IMR-90 (cell line): ENCODE results near the gene PLCB4. TPM values are rescaled to one million over a fixed set of nuclear protein-coding genes. Genes with fewer than 3 reads are reported as not detected.

Source experiments
- ATAC-seq: fragments of 200-7000 bp; cut with Tn5 transposase; 2 replicates; pipeline ENCODE4 v1.9.1; 2020; ENCODE audit warnings: low read depth, mild to moderate bottlenecking, moderate library complexity
- BruUV-seq: library from RNA; stranded (reverse); fragments of 400-500 nt; replicated peaks from 2 replicates; lab custom pipeline; 2021; lab: Mats Ljungman, UMichigan
- CTCF ChIA-PET: fragments of 300-600 bp; formaldehyde crosslinking; extraction: SDS; loops from one replicate; lab custom pipeline; 2021; ENCODE audit warnings: antibody characterized with exemption; lab: Yijun Ruan, JAX
- POLR2A ChIA-PET: fragments of 300-600 bp; sonication (Branson Sonifier 250); formaldehyde crosslinking; loops from one replicate; lab custom pipeline; 2022; ENCODE audit warnings: antibody characterized with exemption; ENCODE audit not compliant: unreplicated experiment; lab: Charles Lee
- DNase-seq: peaks from one replicate; pipeline ENCODE4 v3.0.0; 2013
- H2AFZ ChIP-seq: replicated peaks from 2 replicates; pipeline ENCODE3; 2013; ENCODE audit warnings: low read length, mild to moderate bottlenecking; ENCODE audit not compliant: poor library complexity
- H2AK5ac ChIP-seq: 2 replicates; pipeline ENCODE4 v1.6.1; 2013; ENCODE audit warnings: low read depth, low read length, inconsistent platforms
- H2AK9ac ChIP-seq: replicated peaks from 2 replicates; pipeline ENCODE3; 2013; ENCODE audit warnings: mild to moderate bottlenecking, low read depth, low read length, moderate library complexity; ENCODE audit not compliant: poor library complexity
- H2BK120ac ChIP-seq: 2 replicates; pipeline ENCODE4 v1.6.1; 2013; ENCODE audit warnings: low read depth, low read length, inconsistent platforms
- H2BK15ac ChIP-seq: 3 replicates; pipeline ENCODE4 v1.6.1; 2013; ENCODE audit warnings: low read depth, low read length, inconsistent platforms
- H2BK20ac ChIP-seq: 2 replicates; pipeline ENCODE4 v1.6.1; 2013; ENCODE audit warnings: low read depth, mild to moderate bottlenecking, inconsistent platforms, low read length, moderate library complexity
- H2BK5ac ChIP-seq: 2 replicates; pipeline ENCODE4 v1.6.1; 2013; ENCODE audit warnings: mild to moderate bottlenecking, low read depth, low read length, inconsistent platforms; ENCODE audit not compliant: poor library complexity, severe bottlenecking
- H3K14ac ChIP-seq: replicated peaks from 2 replicates; pipeline ENCODE4 v1.6.1; 2013; ENCODE audit warnings: low read depth, low read length, inconsistent platforms
- H3K18ac ChIP-seq: 2 replicates; pipeline ENCODE4 v1.6.1; 2013; ENCODE audit warnings: low read depth, low read length, control low read depth
- H3K23ac ChIP-seq: 2 replicates; pipeline ENCODE4 v1.6.1; 2013; ENCODE audit warnings: low read depth, low read length, inconsistent platforms
- H3K27ac ChIP-seq: 2 replicates; pipeline ENCODE4 v1.5.1; 2013; ENCODE audit warnings: mild to moderate bottlenecking, control low read depth, low read length; ENCODE audit not compliant: insufficient read depth
- H3K27me3 ChIP-seq: 2 replicates; pipeline ENCODE4 v1.6.1; 2013; ENCODE audit warnings: low read length; ENCODE audit not compliant: control insufficient read depth, insufficient read depth
- H3K36me3 ChIP-seq: 2 replicates; pipeline ENCODE4 v1.6.1; 2013; ENCODE audit warnings: low read length, mixed read lengths; ENCODE audit not compliant: control insufficient read depth, insufficient read depth
- H3K4ac ChIP-seq: 2 replicates; pipeline ENCODE4 v1.6.1; 2013; ENCODE audit warnings: low read depth, low read length, inconsistent platforms
- H3K4me1 ChIP-seq: 2 replicates; pipeline ENCODE4 v1.6.1; 2013; ENCODE audit warnings: low read length, mixed read lengths; ENCODE audit not compliant: control insufficient read depth, insufficient read depth
- H3K4me2 ChIP-seq: 2 replicates; pipeline ENCODE4 v1.6.1; 2013; ENCODE audit warnings: low read depth, mild to moderate bottlenecking, control low read depth, low read length, moderate library complexity
- H3K4me3 ChIP-seq: 2 replicates; pipeline ENCODE4 v1.5.1; 2013; ENCODE audit warnings: low read depth, mild to moderate bottlenecking, control low read depth, low read length, moderate library complexity; ENCODE audit not compliant: insufficient read depth
- H3K56ac ChIP-seq: 2 replicates; pipeline ENCODE4 v1.6.1; 2013; ENCODE audit warnings: low read length, inconsistent platforms; ENCODE audit not compliant: insufficient read depth; ENCODE audit errors: extremely low read depth
- H3K79me1 ChIP-seq, 2 experiments: 2 replicates each; pipeline ENCODE4 v1.6.1; 2013; ENCODE audit warnings: low read length in 2 of 2, inconsistent platforms in 1 of 2, low read depth in 1 of 2
- H3K9ac ChIP-seq: 2 replicates; pipeline ENCODE4 v1.6.1; 2013; ENCODE audit warnings: low read depth, low read length, control low read depth
- H3K9me1 ChIP-seq: 2 replicates; pipeline ENCODE4 v1.6.1; 2013; ENCODE audit warnings: low read length, inconsistent platforms; ENCODE audit not compliant: insufficient read depth
- H3K9me3 ChIP-seq: 2 replicates; pipeline ENCODE4 v1.6.1; 2013; ENCODE audit warnings: low read length; ENCODE audit not compliant: control insufficient read depth, insufficient read depth
- H4K20me1 ChIP-seq: 2 replicates; pipeline ENCODE4 v1.6.1; 2013; ENCODE audit warnings: low read length, inconsistent platforms; ENCODE audit not compliant: insufficient read depth
- H4K5ac ChIP-seq: 2 replicates; pipeline ENCODE4 v1.6.1; 2013; ENCODE audit warnings: mild to moderate bottlenecking, low read depth, low read length, control low read depth
- H4K8ac ChIP-seq, 2 experiments: 2 replicates each; pipeline ENCODE4 v1.6.1; 2013; ENCODE audit warnings: low read depth in 2 of 2, low read length in 2 of 2, control low read depth in 1 of 2, inconsistent platforms in 1 of 2
- H4K91ac ChIP-seq: 2 replicates; pipeline ENCODE4 v1.6.1; 2013; ENCODE audit warnings: low read depth, low read length, inconsistent platforms; ENCODE audit not compliant: insufficient read depth
- BHLHE40 ChIP-seq: fragments of 150-350 bp; IDR thresholded peaks from 2 replicates; pipeline ENCODE4 v1.6.1; 2016; ENCODE audit warnings: mild to moderate bottlenecking, low read depth, low read length
- CEBPB ChIP-seq: IDR thresholded peaks from 2 replicates; pipeline ENCODE4 v1.6.1; 2012; ENCODE audit warnings: low read depth, low read length, improper control_type of control experiment
- CHD1 ChIP-seq: IDR thresholded peaks from 2 replicates; pipeline ENCODE4 v1.6.1; 2012; ENCODE audit warnings: low read depth, low read length, improper control_type of control experiment
- CTCF ChIP-seq: conservative IDR thresholded peaks from 2 replicates; pipeline ENCODE4 v1.5.1; 2012; ENCODE audit warnings: mild to moderate bottlenecking, low read depth, low read length, improper control_type of control experiment
- ELK1 ChIP-seq: fragments of 150-350 bp; IDR thresholded peaks from 2 replicates; pipeline ENCODE4 v1.6.1; 2016; ENCODE audit warnings: low read depth, mild to moderate bottlenecking, low read length, moderate library complexity, borderline replicate concordance
- FOS ChIP-seq: fragments of 150-350 bp; IDR thresholded peaks from 2 replicates; pipeline ENCODE4 v1.6.1; 2016; ENCODE audit warnings: low read depth, low read length
- MAFK ChIP-seq: IDR thresholded peaks from 2 replicates; pipeline ENCODE4 v1.6.1; 2012; ENCODE audit warnings: low read depth, low read length, improper control_type of control experiment
- MAZ ChIP-seq: IDR thresholded peaks from 2 replicates; pipeline ENCODE4 v1.6.1; 2012; ENCODE audit warnings: low read depth, mild to moderate bottlenecking, low read length, improper control_type of control experiment, moderate library complexity, borderline replicate concordance
- MXI1 ChIP-seq: IDR thresholded peaks from 2 replicates; pipeline ENCODE4 v1.6.1; 2012; ENCODE audit warnings: low read depth, mild to moderate bottlenecking, low read length, moderate library complexity, borderline replicate concordance
- NFE2L2 ChIP-seq: fragments of 150-350 bp; IDR thresholded peaks from 2 replicates; pipeline ENCODE4 v1.6.1; 2016; ENCODE audit warnings: low read depth, mild to moderate bottlenecking, low read length
- POLR2A ChIP-seq: IDR thresholded peaks from 2 replicates; pipeline ENCODE4 v1.6.1; 2012; ENCODE audit warnings: mild to moderate bottlenecking, low read depth, low read length
- RAD21 ChIP-seq: IDR thresholded peaks from 2 replicates; pipeline ENCODE4 v1.6.1; 2012; ENCODE audit warnings: low read length, improper control_type of control experiment
- RCOR1 ChIP-seq: IDR thresholded peaks from 2 replicates; pipeline ENCODE4 v1.6.1; 2012; ENCODE audit warnings: mild to moderate bottlenecking, low read length, improper control_type of control experiment; ENCODE audit not compliant: insufficient replicate concordance
- RFX5 ChIP-seq: IDR thresholded peaks from 2 replicates; pipeline ENCODE4 v1.8.0; 2012; ENCODE audit warnings: low read depth, mild to moderate bottlenecking, low read length, moderate library complexity
- SMC3 ChIP-seq: fragments of 150-350 bp; IDR thresholded peaks from 2 replicates; pipeline ENCODE4 v1.6.1; 2016; ENCODE audit warnings: low read depth, mild to moderate bottlenecking, antibody characterized with exemption, low read length, moderate library complexity
- USF2 ChIP-seq: fragments of 150-350 bp; IDR thresholded peaks from 2 replicates; pipeline ENCODE4 v1.6.1; 2017; ENCODE audit warnings: mild to moderate bottlenecking, antibody characterized with exemption, low read length, low read depth
- WGBS, 2 experiments: methylation state at CpG; one replicate each; pipeline versions ENCODE4 v1.1.5 to v1.1.7; 2013; ENCODE audit warnings: missing lambda C conversion rate in 2 of 2; ENCODE audit not compliant: insufficient read length in 1 of 2; ENCODE audit errors: extremely low coverage in 2 of 2; 5-methylcytosine and 5-hydroxymethylcytosine counted together
- dilution Hi-C: fragments of 300-500 bp; cut with HindIII; formaldehyde crosslinking; loops from one replicate; pipeline ENCODE4 v1.14.3; 2018; ENCODE audit warnings: low sequenced_read_pairs; ENCODE audit not compliant: unreplicated experiment
- in situ Hi-C: fragments of 300-500 bp; cut with MboI; formaldehyde crosslinking; loops from 3 replicates; pipeline ENCODE4 v1.14.3; 2019; ENCODE audit warnings: low sequenced_read_pairs, inconsistent platforms, mixed read lengths
- intact Hi-C: fragments of 100-400 bp; cut with micrococcal nuclease; formaldehyde crosslinking; loops from 2 replicates; pipeline ENCODE4 v1.10.0; 2022
- polyA plus RNA-seq, 3 experiments: library from polyadenylated mRNA; depleted of rRNA; stranded (reverse); fragments of >200 nt; gene quantifications; 2 replicates each; pipeline ENCODE4 v1.2.3, GENCODE V29; 2012; ENCODE audit warnings: low replicate concordance in 1 of 3
- total RNA-seq: library from RNA; depleted of rRNA; stranded (reverse); fragments of >200 nt; gene quantifications from 2 replicates; pipeline ENCODE4 v1.2.3, GENCODE V29; 2012

The PLCB4 gene
- total and polyA plus RNA-seq, 2 of the 4 experiments (the other 2 are of a cell fraction), result 12.5 to 24.0 TPM

- POLR2A ChIA-PET, result no interaction called here
- Histone ChIP-seq H3K4me1 (peaks cover 8% of the 10 kb centered on the region; the same call in 1 of the 2 replicates), H3K79me1 (peaks cover 32 to 55% of the 10 kb centered on the region in 2 experiments), H2AFZ (no peak overlapping the region), H3K27ac (no peak overlapping the region), H2AK5ac (no peak overlapping the region), H2BK120ac (no peak overlapping the region), H2AK9ac (no peak overlapping the region), H3K27me3 (no peaks in the 10 kb centered on the region), H3K9me3 (no peaks in the 10 kb centered on the region), H3K23ac (no peak overlapping the region), H3K4me3 (no peak overlapping the region), H3K56ac (no peak overlapping the region), H3K4me2 (no peak overlapping the region), H4K91ac (no peak overlapping the region), H2BK20ac (no peak overlapping the region), H2BK5ac (no peak overlapping the region), H3K36me3 (peaks cover 2% of the 10 kb centered on the region; the same call in 1 of the 2 replicates), H3K14ac (no peak overlapping the region), H2BK15ac (no peak overlapping the region), H3K9ac (no peak overlapping the region), H4K5ac (no peak overlapping the region), H4K8ac (no peak overlapping the region), H3K4ac (no peak overlapping the region), H3K18ac (no peak overlapping the region), H4K20me1 (0 out of 2 replicates have a peak, but pooled peaks cover 4% of the 10 kb centered on the region), H3K9me1 (peaks cover 4% of the 10 kb centered on the region; the same call in 1 of the 2 replicates)
- no CpG with 5 or more reads among the region's 4 CpGs for WGBS, 2 experiments
- dilution Hi-C loops (no loop called here), intact Hi-C loops (no loop called here), in situ Hi-C loops (no loop called here)
- TF ChIP-seq MAFK, result no peak
- TF ChIP-seq CTCF, result no peak
- TF ChIP-seq USF2, result no peak
- no peak for TF ChIP-seq BHLHE40
- TF ChIP-seq RCOR1, result no peak
- TF ChIP-seq ELK1, result no peak
- TF ChIP-seq POLR2A, result no peak
- TF ChIP-seq SMC3, result no peak
- TF ChIP-seq CHD1, result no peak
- TF ChIP-seq MAZ, result no peak
- TF ChIP-seq NFE2L2, result no peak
- TF ChIP-seq RAD21, result no peak
- TF ChIP-seq RFX5, result no peak
- no peak for TF ChIP-seq FOS
- no peak for TF ChIP-seq CEBPB
- no peak for TF ChIP-seq MXI1
- BruUV-seq, result no TSS peak
- CTCF ChIA-PET, result no interaction called here
- no peak for ATAC-seq
- no peak for DNase-seq
Observed at GRCh38 chr20:9330151-9330550, 261.3 kb downstream of the PLCB4 start.
